HG02678 (cell line): ENCODE measurements around the gene AGBL5.

Experiments
- ATAC-seq: cut with Tn5 transposase; IDR thresholded peaks from one replicate; pipeline ENCODE4 v1.9.1; 2021; ENCODE audit warnings: mild to moderate bottlenecking, moderate library complexity; ENCODE audit not compliant: unreplicated experiment

AGBL5 gene

GRCh38 chr2:27024188-27024587 is 27.3 kb upstream of the AGBL5 start:
- ATAC-seq = no peak

- ATAC-seq = no peak
These were observed 26.7 kb upstream of the AGBL5 start for GRCh38 chr2:27024812-27025211.

- ATAC-seq = no peak
These were observed 26.1 kb upstream of the AGBL5 start for GRCh38 chr2:27025281-27025800.

- ATAC-seq = no peak
These were observed 25.3 kb upstream of the AGBL5 start for GRCh38 chr2:27025861-27026851.

- no peak for ATAC-seq
These were observed 24.2 kb upstream of the AGBL5 start for GRCh38 chr2:27027211-27027651.

- ATAC-seq = no peak
These were observed 22.4 kb upstream of the AGBL5 start for GRCh38 chr2:27029051-27029450.

GRCh38 chr2:27032495-27033252 is 18.8 kb upstream of the AGBL5 start, which contains the start of gene TMEM214:
Gene TMEM214, plus strand, starts transcription at chr2:27032965. Its CDS starts 51 bp downstream, at chr2:27033016.
- peak; percentile 95 for ATAC-seq

GRCh38 chr2:27033253-27033852 is 18.1 kb upstream of the AGBL5 start:
- no peak for ATAC-seq

GRCh38 chr2:27038012-27038411 is 13.5 kb upstream of the AGBL5 start:
- no peak for ATAC-seq

- no peak for ATAC-seq
These were observed 12.7 kb upstream of the AGBL5 start for GRCh38 chr2:27038631-27039339.

GRCh38 chr2:27039426-27039825 is 12.0 kb upstream of the AGBL5 start:
- no peak for ATAC-seq

GRCh38 chr2:27039871-27040270 is 11.6 kb upstream of the AGBL5 start:
- ATAC-seq = no peak

GRCh38 chr2:27040282-27040681 is 11.2 kb upstream of the AGBL5 start:
- ATAC-seq = no peak

GRCh38 chr2:27041752-27042151 is 9.7 kb upstream of the AGBL5 start:
- ATAC-seq = no peak

GRCh38 chr2:27042159-27042661 is 9.3 kb upstream of the AGBL5 start:
- ATAC-seq = no peak

- ATAC-seq = no peak
These were observed 8.4 kb upstream of the AGBL5 start for GRCh38 chr2:27042985-27043634.

GRCh38 chr2:27049422-27050280 is 1.8 kb upstream of the AGBL5 start:
- ATAC-seq = peak; percentile 22

- peak; percentile 46 for ATAC-seq
These were observed 1.0 kb upstream of the AGBL5 start for GRCh38 chr2:27050281-27050995.
